Glutamatergic neuron (in vitro differentiated cells): ENCODE data around the gene NDRG3. TPM values are rescaled to one million over a fixed set of nuclear protein-coding genes. Genes with fewer than 3 reads are reported as not detected.

Source experiments
- DNase-seq: peaks from one replicate; pipeline ENCODE4 v3.0.0; 2022
- H3K27ac Mint-ChIP-seq: one replicate; pipeline ENCODE4 v1.8.0; 2020; ENCODE audit warnings: mild to moderate bottlenecking, mixed read lengths, inconsistent platforms; ENCODE audit not compliant: unreplicated experiment
- H3K27me3 Mint-ChIP-seq: one replicate; pipeline ENCODE4 v1.8.0; 2020; ENCODE audit warnings: mild to moderate bottlenecking, moderate library complexity, mixed read lengths, inconsistent platforms; ENCODE audit not compliant: unreplicated experiment
- H3K36me3 Mint-ChIP-seq: one replicate; pipeline ENCODE4 v1.8.0; 2020; ENCODE audit warnings: mild to moderate bottlenecking, mixed read lengths, inconsistent platforms; ENCODE audit not compliant: unreplicated experiment
- H3K4me1 Mint-ChIP-seq: one replicate; pipeline ENCODE4 v1.8.0; 2020; ENCODE audit warnings: mild to moderate bottlenecking, low read depth, mixed read lengths, inconsistent platforms; ENCODE audit not compliant: unreplicated experiment
- H3K4me3 Mint-ChIP-seq: one replicate; pipeline ENCODE4 v1.8.0; 2020; ENCODE audit warnings: mild to moderate bottlenecking, mixed read lengths, inconsistent platforms; ENCODE audit not compliant: unreplicated experiment
- H3K9me3 Mint-ChIP-seq: one replicate; pipeline ENCODE4 v1.8.0; 2020; ENCODE audit warnings: mild to moderate bottlenecking, moderate library complexity, mixed read lengths, inconsistent platforms; ENCODE audit not compliant: unreplicated experiment
- CTCF ChIP-seq: fragments of 200-600 bp; sonication (generic); IDR thresholded peaks from one replicate; pipeline ENCODE4 v1.5.0; 2021; ENCODE audit not compliant: partially characterized antibody, unreplicated experiment
- total RNA-seq: library from RNA; stranded (reverse); fragmentation: NEBNext Ultra II Directional; extraction: Animal tissue kit (Norgen Biotek cat#: 25700); gene quantifications from one replicate; pipeline ENCODE4 v1.2.1, GENCODE V29; 2021; ENCODE audit not compliant: unreplicated experiment

The NDRG3 gene
- total RNA-seq, 1 donor from 2014 or later = 31.8 TPM

- Mint-ChIP-seq H3K4me3 (no peak overlapping the region), H3K9me3 (peaks cover 2% of the 10 kb centered on the region), H3K27me3 (no peaks in the 10 kb centered on the region), H3K36me3 (no peaks in the 10 kb centered on the region), H3K4me1 (peaks cover 3% of the 10 kb centered on the region), H3K27ac (no peak overlapping the region)
- no peak for TF ChIP-seq CTCF
- DNase-seq = no peak
Observed at GRCh38 chr20:36768768-36769430, 23.0 kb upstream of the NDRG3 start.

- no peaks in the 10 kb centered on the region for H3K9me3 Mint-ChIP-seq
- no peak overlapping the region for H3K27ac Mint-ChIP-seq
- DNase-seq = no peak
- H3K27me3 Mint-ChIP-seq = no peaks in the 10 kb centered on the region
- no peak for TF ChIP-seq CTCF
- H3K36me3 Mint-ChIP-seq = no peaks in the 10 kb centered on the region
- no peak overlapping the region for H3K4me3 Mint-ChIP-seq
- H3K4me1 Mint-ChIP-seq = no peaks in the 10 kb centered on the region
Observed at GRCh38 chr20:36761125-36761524, 15.2 kb upstream of the NDRG3 start.

GRCh38 chr20:36760647-36761046 is 14.8 kb upstream of the NDRG3 start:
- TF ChIP-seq CTCF = no peak
- no peak for DNase-seq
- no peaks in the 10 kb centered on the region for H3K36me3 Mint-ChIP-seq
- H3K9me3 Mint-ChIP-seq = no peaks in the 10 kb centered on the region
- H3K4me1 Mint-ChIP-seq = no peaks in the 10 kb centered on the region
- H3K4me3 Mint-ChIP-seq = no peak overlapping the region
- no peak overlapping the region for H3K27ac Mint-ChIP-seq
- H3K27me3 Mint-ChIP-seq = no peaks in the 10 kb centered on the region

- DNase-seq = no peak
- Mint-ChIP-seq H3K4me3 (no peak overlapping the region), H3K27ac (no peak overlapping the region), H3K4me1 (no peaks in the 10 kb centered on the region), H3K9me3 (no peaks in the 10 kb centered on the region), H3K27me3 (peaks cover 5% of the 10 kb centered on the region), H3K36me3 (no peaks in the 10 kb centered on the region)
- TF ChIP-seq CTCF = no peak
Observed at GRCh38 chr20:36758276-36758675, 12.4 kb upstream of the NDRG3 start.

GRCh38 chr20:36756496-36756895 is 10.6 kb upstream of the NDRG3 start:
- Mint-ChIP-seq H3K36me3 (no peaks in the 10 kb centered on the region), H3K4me1 (no peaks in the 10 kb centered on the region), H3K4me3 (no peak overlapping the region), H3K9me3 (no peaks in the 10 kb centered on the region), H3K27ac (no peak overlapping the region), H3K27me3 (peaks cover 5% of the 10 kb centered on the region)
- TF ChIP-seq CTCF = no peak
- no peak for DNase-seq
